Muscle of back (tissue), 11 donors: ENCODE measurements around the gene PCSK6. TPM values are rescaled to one million over a fixed set of nuclear protein-coding genes. Genes with fewer than 3 reads are reported as not detected.
"Not testable (repeated sequence)": the region's sequence is repeated elsewhere in the genome, so short reads cannot be mapped to it uniquely, and the experiment has no call there.

Experiments used
- DNase-seq, 3 donors: peaks; one replicate each; pipeline versions ENCODE4 v3.0.0 to v3.0.0-alpha.2; 2013
- polyA plus RNA-seq, 10 donors: library from polyadenylated mRNA; unstranded; fragments of 120-200 nt; gene quantifications; one replicate each; pipeline ENCODE4 v1.2.1, GENCODE V29; 2013; ENCODE audit not compliant: insufficient read length in 10 of 10

PCSK6 gene
- polyA plus RNA-seq, 10 donors: 9.3 to 18.0 (median 11.3) TPM

- no peak for DNase-seq
Measured at GRCh38 chr15:101434032-101434920, 55.2 kb downstream of the PCSK6 start.

DNA sequence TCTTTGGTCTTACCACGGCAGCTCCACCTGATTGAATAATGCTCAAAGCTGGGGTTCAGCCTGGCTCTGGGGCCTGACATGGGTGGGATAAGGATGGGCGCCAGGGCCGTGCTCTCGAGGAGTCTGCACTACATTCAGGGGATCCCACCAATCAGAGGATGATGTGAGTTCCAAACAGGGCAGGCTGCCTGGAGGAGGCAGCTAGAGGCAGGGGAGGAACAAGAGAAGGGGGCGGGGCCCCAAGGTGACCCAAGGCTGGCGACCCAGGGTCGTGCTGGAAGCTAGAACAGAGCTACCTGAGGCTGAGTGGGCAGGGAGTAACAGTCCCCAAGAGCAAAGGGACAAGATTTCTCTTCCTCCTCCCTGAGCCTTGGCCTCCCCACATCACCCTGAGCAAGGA lies 56.1 kb downstream of the PCSK6 start:
- DNase-seq: no peak

DNA sequence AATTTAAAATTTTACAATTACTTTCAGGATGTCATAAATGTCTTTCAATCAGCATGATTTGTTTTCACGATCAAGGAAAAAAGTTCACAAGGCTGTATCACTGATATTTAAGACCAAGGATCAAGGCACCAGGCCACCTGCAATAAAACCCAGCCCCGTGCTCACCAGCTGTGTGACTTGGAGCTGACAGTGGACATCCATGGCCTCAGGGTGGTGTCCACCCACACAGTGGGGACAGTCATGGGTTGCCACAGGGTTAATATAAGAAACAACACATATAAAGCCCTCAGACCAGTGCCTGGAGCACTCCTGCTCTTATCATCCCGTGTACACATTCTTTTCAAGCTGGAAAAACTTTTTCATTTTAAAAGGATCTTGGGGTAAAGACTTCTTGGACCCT lies 56.5 kb downstream of the PCSK6 start:
- no peak for DNase-seq

DNA sequence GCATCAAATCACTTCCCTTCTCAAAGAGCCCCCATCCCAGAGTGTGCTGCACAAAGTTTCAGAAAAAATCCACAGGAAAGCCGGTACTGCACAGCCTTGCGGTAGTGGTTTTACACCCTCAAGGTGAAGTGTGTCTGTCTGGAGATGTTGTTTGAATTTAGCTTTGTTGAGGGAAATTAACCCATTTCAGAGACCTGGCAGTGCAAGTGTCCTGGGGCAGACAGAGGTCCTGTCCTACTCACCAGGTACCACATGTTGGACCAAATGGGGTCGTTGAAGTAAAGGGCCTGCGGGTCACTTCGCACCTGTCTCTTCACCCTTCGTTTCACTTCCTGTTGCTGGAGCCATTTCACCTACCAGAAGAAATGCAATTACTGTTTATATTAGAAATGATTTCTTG lies 57.8 kb downstream of the PCSK6 start:
- no peak for DNase-seq

DNA sequence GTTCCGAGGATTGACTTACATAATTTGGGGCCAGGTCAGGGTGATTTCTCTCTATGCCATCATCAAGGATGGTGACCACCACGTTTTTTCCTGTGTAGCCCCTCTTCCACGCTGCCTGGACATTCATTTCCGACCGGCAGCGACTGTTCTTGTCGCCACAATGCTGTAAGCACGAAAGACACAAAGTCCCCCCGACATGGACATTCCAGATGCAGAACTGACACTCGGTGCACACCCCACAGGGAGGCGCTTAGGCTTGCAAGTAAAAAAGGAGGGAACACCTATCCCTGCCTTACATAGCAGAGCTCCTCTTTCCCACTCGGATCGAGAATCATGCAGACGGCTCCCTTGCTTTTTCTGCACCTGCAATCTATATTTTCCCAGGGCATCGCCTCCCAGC lies 58.2 kb downstream of the PCSK6 start:
- DNase-seq: no peak

GRCh38 chr15:101429646-101430045 lies 59.9 kb downstream of the PCSK6 start:
- DNase-seq: no peak

- no peak for DNase-seq
Measured at GRCh38 chr15:101429191-101429590, 60.3 kb downstream of the PCSK6 start.

DNA sequence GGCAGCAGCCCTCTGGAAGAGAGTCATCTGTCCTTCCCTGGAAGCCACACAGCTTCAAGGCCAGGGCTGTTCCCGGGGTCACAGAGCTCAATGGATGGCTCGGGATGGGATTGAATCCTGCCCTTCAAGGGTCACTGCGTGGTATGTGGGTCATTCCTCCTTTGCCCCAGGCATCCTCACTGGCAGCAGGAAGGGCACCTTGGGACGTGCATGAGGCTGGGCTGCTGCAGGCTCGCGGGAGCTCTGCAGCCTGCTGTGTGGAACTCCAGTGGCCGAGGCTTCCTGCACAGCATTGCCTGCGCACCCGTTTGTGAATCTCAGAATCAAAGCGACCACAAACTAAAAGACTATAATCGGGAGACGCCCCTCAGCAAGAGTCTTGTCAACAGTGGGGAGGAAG lies 60.7 kb downstream of the PCSK6 start:
- no peak for DNase-seq

GRCh38 chr15:101427606-101428487 lies 61.7 kb downstream of the PCSK6 start:
- DNase-seq: no peak

GRCh38 chr15:101426761-101427333 lies 62.7 kb downstream of the PCSK6 start:
- no peak for DNase-seq

DNA sequence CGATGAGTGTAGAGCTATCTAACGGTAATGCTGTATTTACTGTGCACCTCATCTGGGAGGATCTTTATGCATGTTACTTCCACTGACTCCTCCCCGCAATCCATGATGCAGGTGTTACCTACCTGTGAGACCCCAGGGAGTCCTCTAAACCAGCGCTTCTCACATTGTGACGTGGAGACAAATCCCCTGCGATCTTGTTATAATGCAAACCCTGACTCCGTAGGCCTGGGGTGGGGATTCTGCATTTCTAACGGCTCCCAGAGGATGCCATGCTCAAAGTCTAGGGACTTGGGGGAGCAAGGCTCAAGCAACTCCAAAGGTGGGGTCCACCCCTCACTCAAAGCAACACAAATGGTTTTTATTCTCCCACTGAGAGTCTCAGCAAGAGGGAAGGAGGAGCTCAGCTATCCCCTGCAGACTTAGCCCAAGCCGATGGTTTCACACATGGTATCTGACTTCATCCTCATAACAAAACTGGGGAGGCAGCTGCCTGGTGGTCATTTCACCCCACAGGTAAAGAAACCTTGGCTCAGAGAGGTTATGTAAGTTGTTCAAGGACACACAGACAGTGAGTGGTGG lies 63.6 kb downstream of the PCSK6 start:
- DNase-seq: no peak

- no peak for DNase-seq
Measured at GRCh38 chr15:101424984-101425383, 64.5 kb downstream of the PCSK6 start.

DNA sequence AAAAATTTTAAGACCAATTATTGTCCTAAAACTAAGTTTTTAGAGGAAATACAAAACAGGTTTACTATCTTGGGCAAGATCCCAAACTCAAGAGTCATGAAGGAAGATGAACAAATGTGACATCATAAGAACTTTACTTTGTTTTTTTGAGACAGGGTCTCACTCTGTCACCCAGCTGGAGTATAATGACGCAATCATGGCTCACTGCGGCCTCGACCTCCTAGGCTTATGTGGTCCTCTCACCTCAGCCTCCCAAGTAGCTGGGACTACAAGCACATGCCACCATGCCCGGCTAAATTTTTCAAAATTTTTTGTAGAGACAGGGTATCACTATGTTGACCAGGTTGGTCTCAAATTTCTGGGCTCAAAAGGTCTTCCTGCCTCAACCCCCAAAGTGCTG lies 69.3 kb downstream of the PCSK6 start:
- no peak for DNase-seq

DNA sequence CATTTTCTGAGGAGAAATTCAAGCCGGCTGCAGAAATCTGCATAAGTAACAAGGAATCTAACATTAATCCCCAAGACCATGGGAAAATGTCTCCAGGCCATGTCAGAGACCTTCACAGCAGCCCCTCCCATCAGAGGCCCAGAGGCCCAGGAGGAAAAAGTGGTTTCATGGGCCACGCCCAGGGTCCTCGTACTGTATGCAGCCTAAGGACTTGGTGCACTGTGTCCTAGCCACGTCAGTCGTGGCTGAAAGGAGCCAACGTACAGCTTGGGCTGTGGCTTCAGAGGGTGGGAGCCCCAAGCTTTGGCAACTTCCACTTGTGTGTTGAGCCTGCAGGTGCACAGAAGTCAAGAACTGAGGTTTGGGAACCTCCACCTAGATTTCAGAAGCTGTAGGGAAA lies 73.0 kb downstream of the PCSK6 start:
- not testable (repeated sequence) for DNase-seq

- no peak for DNase-seq
Measured at GRCh38 chr15:101413239-101413638, 76.3 kb downstream of the PCSK6 start.

- DNase-seq: no peak
Measured at GRCh38 chr15:101411581-101411980, 77.9 kb downstream of the PCSK6 start.

DNA sequence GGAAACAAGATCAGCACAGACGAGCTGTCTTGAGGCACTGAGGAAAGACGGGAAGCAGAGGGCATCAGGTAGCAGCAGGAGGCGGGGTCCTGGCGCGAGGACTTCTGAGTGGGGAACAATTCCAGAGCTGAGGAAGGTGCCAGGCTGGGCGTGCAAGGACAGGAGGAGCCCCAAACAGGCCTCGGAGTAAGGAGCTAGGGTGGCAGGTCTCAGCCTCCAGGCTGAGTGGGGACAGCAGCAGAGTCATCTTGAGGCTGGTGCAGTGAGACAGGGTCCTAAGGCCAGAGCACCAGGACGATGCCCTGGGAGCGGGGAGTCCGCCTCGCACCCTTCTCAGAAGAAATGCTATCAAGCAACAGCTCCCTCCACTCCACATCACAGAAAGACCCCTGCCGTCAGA lies 78.4 kb downstream of the PCSK6 start:
- no peak for DNase-seq

- DNase-seq: no peak
Measured at GRCh38 chr15:101410612-101411011, 78.9 kb downstream of the PCSK6 start.

DNA sequence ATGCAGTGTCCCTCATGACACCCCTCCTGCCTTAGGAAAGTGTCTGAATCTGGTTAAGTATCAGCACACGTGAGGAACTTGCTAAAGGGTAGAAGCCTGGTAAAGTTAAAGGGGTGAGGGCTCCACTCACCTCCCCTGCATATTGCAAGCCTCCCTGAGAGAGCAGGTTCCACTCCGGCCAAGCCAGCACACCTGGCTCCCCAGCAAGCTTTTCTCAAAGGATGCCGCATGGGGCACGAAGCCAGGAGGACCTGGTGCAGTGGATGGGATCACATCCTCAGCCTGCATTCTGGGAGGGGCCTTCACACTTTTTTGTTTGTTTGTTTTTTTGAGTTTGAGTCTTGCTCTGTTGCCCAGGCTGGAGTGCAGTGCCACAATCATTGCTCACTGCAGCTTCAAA lies 79.9 kb downstream of the PCSK6 start:
- DNase-seq: no peak

DNA sequence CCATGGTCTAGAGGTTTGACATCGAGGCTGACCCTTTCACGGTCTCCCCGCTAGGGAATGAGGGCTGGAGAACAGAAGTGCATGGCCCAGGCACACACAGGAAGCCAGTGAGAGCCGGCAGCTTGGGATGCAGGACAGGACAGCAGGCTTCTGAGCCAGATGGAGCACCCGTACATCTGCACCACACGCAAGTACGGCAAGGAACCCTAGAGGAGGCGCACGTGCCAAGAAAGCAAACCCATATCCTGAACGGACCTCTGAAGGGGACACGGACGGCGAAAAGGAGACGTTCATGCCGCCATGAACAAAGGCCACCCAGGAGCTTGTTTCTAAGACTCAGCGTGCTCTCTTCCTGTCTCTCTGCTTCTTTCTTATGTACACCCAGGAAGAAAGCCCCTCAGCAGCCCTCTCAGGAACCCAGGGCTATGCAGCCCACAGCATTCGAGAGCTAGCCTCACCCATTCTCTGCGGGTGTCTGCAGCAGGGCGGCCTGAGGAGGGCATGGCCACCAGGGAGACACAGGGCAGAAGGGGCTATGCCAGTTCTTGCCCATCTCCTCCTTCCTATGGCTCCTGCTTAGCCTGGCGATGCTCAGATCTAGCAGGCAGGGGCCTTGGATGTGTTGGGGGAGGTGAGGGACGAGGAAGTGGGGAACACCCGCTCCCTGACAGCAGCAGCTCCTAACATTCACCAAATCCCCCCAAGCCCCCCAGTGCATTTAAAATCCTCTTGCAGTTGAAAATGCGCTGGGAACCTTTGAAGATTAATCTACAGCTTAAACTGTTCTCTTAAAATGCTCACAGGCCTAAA lies 81.3 kb downstream of the PCSK6 start:
- no peak for DNase-seq

GRCh38 chr15:101407439-101407838 lies 82.1 kb downstream of the PCSK6 start:
- no peak for DNase-seq
